Panc1 (cell line): ENCODE measurements around the gene NT5C3A.
"Not testable (repeated sequence)": the region's sequence is repeated elsewhere in the genome, so short reads cannot be mapped to it uniquely, and the experiment has no call there.

Experiments
- POLR2AphosphoS5 ChIP-seq: IDR thresholded peaks from 2 replicates; pipeline ENCODE4 v1.6.1; 2012; ENCODE audit warnings: mild to moderate bottlenecking, low read depth, low read length, moderate library complexity
- TF ChIP-seq, protein P1 (sequence below): fragments of 450-650 bp; IDR thresholded peaks from 2 replicates; pipeline ENCODE4 v1.5.1; 2017; ENCODE audit warnings: mild to moderate bottlenecking

DNA sequence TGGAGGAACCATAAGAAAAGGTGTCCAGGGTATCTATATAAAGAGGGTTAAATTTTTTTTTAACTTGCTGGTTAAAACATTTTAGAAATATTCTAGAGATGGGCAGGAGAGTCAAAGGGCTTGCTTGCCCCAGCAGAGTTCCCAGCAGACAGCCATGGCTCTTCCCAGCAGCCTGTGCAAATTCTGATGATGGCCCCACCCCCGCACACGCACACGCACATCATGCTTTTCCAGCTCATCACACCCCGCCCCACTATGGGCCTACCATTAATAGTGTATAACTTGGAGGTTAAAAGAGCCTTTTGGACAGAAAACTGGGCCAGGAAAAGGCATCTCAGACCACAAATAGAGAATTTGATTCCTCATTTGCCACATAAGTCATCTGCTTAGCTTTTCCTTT, 56.9 kb downstream of the NT5C3A start:
- TF ChIP-seq, protein P1, sequence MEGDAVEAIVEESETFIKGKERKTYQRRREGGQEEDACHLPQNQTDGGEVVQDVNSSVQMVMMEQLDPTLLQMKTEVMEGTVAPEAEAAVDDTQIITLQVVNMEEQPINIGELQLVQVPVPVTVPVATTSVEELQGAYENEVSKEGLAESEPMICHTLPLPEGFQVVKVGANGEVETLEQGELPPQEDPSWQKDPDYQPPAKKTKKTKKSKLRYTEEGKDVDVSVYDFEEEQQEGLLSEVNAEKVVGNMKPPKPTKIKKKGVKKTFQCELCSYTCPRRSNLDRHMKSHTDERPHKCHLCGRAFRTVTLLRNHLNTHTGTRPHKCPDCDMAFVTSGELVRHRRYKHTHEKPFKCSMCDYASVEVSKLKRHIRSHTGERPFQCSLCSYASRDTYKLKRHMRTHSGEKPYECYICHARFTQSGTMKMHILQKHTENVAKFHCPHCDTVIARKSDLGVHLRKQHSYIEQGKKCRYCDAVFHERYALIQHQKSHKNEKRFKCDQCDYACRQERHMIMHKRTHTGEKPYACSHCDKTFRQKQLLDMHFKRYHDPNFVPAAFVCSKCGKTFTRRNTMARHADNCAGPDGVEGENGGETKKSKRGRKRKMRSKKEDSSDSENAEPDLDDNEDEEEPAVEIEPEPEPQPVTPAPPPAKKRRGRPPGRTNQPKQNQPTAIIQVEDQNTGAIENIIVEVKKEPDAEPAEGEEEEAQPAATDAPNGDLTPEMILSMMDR: not testable (repeated sequence)
- not testable (repeated sequence) for TF ChIP-seq POLR2AphosphoS5
